ENCODE results near the gene ZNF514.
A peak's percentile ranks its signal among the peaks of the same experiment; 100 is the strongest.

ZNF514 gene

DNA sequence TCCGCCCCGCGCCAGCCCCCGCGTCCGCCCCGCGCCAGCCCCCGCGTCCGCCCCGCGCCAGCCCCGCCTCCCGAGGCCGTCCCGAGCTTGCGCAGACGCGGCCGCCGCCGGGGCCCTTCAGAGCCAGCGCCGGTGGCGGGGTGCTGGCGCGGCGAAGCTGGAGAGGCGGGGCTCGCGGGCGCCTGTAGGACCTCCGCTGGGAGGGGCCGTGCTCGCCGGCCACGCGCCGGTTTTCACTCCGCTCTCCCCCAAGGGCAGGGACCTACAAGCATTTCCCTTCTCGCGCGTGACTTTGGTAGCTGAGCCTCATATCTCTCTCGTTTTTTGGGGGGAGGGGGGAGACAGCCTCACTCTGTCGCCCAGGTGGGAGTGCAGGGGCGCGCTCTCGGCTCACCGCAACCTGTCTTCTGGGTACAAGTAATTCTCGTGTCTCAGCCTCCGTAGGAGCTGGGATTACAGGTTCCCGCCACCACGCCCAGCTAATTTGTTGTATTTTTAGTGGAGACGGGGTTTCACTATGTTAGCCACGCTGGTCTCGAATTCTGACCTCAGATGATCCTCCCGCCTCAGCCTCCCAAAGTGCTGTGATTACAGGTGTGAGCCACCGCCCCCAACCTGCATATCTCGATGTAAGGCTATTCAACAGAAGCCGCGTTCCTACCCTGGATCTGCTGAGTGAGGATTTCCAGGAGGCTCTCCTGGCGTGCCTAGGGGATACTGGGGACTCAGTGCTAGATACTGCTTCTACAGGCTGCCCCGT, at the start of gene ZNF514:
Gene ZNF514 (minus strand): TSS at position 159 of the 760 bp plus-strand sequence. CDS start 6,595 bp downstream, outside the sequence.
- Histone ChIP-seq H3K9ac (peak within 1 kb of the TSS; percentile 32; the same call in 1 of the 2 replicates), H3K4me2 (peak within 1 kb of the TSS; percentile 57; the same call in 1 of the 2 replicates), H3K36me3 (ENCODE audit: insufficient read depth) (no peaks in the 10 kb centered on the region), H3K27ac (no peak within 1 kb of the TSS), H3K4me1 (ENCODE audit: low read depth, poor library complexity, severe bottlenecking) (peaks cover 5% of the 10 kb centered on the region), H4K20me1 (ENCODE audit: insufficient read depth) (no peaks in the 10 kb centered on the region), H3K4me3 (IDR thresholded peaks at IDR 0.05; ENCODE audit: insufficient read depth, low read depth, low read length) (no peak within 1 kb of the TSS), H2AFZ (ENCODE audit: low read depth) (peak within 1 kb of the TSS; percentile 81), H3K79me2 (ENCODE audit: insufficient read depth, low read depth) (no peaks in the 10 kb centered on the region), H3K27me3 (ENCODE audit: insufficient read depth, low read depth) (no peaks in the 10 kb centered on the region)
- TF ChIP-seq, protein P1, sequence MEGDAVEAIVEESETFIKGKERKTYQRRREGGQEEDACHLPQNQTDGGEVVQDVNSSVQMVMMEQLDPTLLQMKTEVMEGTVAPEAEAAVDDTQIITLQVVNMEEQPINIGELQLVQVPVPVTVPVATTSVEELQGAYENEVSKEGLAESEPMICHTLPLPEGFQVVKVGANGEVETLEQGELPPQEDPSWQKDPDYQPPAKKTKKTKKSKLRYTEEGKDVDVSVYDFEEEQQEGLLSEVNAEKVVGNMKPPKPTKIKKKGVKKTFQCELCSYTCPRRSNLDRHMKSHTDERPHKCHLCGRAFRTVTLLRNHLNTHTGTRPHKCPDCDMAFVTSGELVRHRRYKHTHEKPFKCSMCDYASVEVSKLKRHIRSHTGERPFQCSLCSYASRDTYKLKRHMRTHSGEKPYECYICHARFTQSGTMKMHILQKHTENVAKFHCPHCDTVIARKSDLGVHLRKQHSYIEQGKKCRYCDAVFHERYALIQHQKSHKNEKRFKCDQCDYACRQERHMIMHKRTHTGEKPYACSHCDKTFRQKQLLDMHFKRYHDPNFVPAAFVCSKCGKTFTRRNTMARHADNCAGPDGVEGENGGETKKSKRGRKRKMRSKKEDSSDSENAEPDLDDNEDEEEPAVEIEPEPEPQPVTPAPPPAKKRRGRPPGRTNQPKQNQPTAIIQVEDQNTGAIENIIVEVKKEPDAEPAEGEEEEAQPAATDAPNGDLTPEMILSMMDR (conservative IDR thresholded peaks at IDR 0.05; ENCODE audit: low read depth, low read length): no peak

DNA sequence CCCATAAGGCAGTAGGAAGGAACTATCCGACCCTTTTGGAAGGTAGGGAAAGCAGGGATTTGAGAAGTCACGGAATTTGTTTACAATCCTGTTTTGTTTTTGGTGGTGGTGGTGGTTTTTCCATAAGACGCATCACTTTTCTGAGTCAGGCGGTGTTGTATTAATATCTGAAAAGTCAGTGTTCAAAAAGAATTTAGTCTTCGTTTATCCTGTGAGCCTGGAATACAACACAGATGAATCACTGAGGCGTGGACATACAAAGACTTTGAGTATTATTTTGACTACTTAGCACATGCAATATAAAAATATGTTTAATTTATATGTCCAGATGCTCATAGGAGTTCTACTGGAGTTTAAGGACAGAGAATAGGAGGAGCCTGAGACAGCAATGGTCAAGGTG, 48.5 kb upstream of the ZNF514 start:
- H3K36me3 ChIP-seq (ENCODE audit: insufficient read depth): no peaks in the 10 kb centered on the region
- H3K4me1 ChIP-seq (ENCODE audit: low read depth, poor library complexity, severe bottlenecking): no peaks in the 10 kb centered on the region
- TF ChIP-seq, protein P1 (conservative IDR thresholded peaks at IDR 0.05; ENCODE audit: low read depth, low read length): no peak
- no peak overlapping the region for H3K4me3 ChIP-seq (IDR thresholded peaks at IDR 0.05; ENCODE audit: insufficient read depth, low read depth, low read length)
- no peaks in the 10 kb centered on the region for H4K20me1 ChIP-seq (ENCODE audit: insufficient read depth)
- no peak overlapping the region for H3K4me2 ChIP-seq
- no peak overlapping the region for H3K9ac ChIP-seq
- no peaks in the 10 kb centered on the region for H3K79me2 ChIP-seq (ENCODE audit: insufficient read depth, low read depth)
- H3K27ac ChIP-seq: no peak overlapping the region
- H3K27me3 ChIP-seq (ENCODE audit: insufficient read depth, low read depth): no peaks in the 10 kb centered on the region
- peak overlapping the region; percentile 75; the same call in 1 of the 2 replicates for H2AFZ ChIP-seq (ENCODE audit: low read depth)

DNA sequence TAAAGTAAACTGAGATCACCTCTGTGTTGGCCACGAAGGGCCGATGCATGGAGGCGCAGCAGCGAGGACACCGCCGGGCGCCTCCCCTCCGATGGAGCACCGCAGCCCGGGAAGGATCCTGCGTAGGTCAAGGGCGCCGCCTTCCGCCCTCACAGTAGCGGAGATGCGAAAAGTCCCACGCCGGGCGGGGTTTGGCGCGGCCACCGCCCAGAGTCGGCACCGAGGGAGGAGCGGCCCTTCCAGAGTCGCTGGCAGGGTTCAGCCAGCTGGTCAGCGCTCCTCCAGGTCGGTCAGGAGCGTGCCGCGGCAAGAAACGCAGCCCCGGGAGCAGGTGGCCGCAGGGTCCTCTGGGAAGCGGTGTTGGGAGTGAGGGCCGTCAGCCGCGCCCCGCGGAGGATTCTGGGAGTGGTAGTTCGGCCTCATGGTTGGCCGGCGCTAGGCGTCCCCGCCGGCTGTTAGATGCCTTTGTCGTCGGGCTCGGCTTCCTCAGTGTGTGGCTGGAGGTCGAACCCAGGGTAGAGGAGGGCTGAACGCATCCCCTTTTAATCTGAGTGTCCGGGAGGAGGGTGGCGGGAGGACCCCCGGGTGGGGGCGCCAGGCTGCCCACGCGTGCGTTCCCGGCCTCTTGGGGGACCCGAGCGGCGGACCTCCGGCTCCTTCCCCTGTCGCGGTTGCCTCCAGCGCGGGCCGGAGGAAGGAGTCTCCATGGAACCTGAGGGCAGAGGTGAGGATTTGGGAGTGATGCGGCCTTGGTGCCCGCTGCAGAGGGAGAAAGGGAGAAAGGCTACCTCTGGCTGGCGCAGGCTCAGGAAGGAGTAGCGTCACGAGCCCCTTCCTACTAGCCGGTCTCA, 47.7 kb upstream of the ZNF514 start, which contains the start of gene ZNF892:
Gene ZNF892 (plus strand): TSS at position 411 of the 851 bp plus-strand sequence. CDS start 295 bp downstream, at position 706.
- Histone ChIP-seq H3K9ac (peak within 1 kb of the TSS; percentile 31; the same call in 1 of the 2 replicates), H3K4me3 (IDR thresholded peaks at IDR 0.05; ENCODE audit: insufficient read depth, low read depth, low read length) (peak within 1 kb of the TSS; percentile 78), H3K4me2 (peak within 1 kb of the TSS; percentile 54), H3K4me1 (ENCODE audit: low read depth, poor library complexity, severe bottlenecking) (no peaks in the 10 kb centered on the region), H4K20me1 (ENCODE audit: insufficient read depth) (no peaks in the 10 kb centered on the region), H3K36me3 (ENCODE audit: insufficient read depth) (no peaks in the 10 kb centered on the region), H3K27me3 (ENCODE audit: insufficient read depth, low read depth) (no peaks in the 10 kb centered on the region), H3K79me2 (ENCODE audit: insufficient read depth, low read depth) (no peaks in the 10 kb centered on the region), H2AFZ (ENCODE audit: low read depth) (peak within 1 kb of the TSS; percentile 75), H3K27ac (no peak within 1 kb of the TSS)
- TF ChIP-seq, protein P1 (conservative IDR thresholded peaks at IDR 0.05; ENCODE audit: low read depth, low read length): 0 out of 2 replicates have a peak, but pooled peaks have one; percentile 18

DNA sequence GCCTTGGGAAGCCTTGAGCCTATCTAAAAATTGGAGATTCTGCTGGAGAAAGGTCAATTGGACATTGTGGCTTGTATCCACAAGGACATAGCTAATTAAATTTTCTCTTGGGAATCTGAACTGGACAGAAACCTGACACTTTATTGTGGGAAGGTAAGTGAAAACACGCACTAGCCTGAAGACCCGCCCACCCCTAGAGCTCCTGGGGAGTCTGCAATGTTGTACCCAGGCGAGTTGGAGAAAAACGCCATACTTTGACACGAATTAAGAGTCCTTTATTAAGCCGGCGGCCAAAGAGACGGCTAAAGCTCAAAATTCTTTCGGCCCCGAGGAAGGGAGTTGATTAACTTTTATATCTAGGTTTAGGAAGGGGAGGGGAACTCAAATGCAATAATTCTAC, 46.4 kb upstream of the ZNF514 start:
- Histone ChIP-seq H3K9ac (no peak overlapping the region), H4K20me1 (ENCODE audit: insufficient read depth) (no peaks in the 10 kb centered on the region), H3K27ac (no peak overlapping the region), H3K36me3 (ENCODE audit: insufficient read depth) (no peaks in the 10 kb centered on the region), H3K27me3 (ENCODE audit: insufficient read depth, low read depth) (no peaks in the 10 kb centered on the region), H3K4me3 (IDR thresholded peaks at IDR 0.05; ENCODE audit: insufficient read depth, low read depth, low read length) (no peak overlapping the region), H3K4me1 (ENCODE audit: low read depth, poor library complexity, severe bottlenecking) (no peaks in the 10 kb centered on the region), H3K79me2 (ENCODE audit: insufficient read depth, low read depth) (no peaks in the 10 kb centered on the region), H2AFZ (ENCODE audit: low read depth) (peak overlapping the region; percentile 75; the same call in 1 of the 2 replicates), H3K4me2 (peak overlapping the region; percentile 54; the same call in 1 of the 2 replicates)
- TF ChIP-seq, protein P1 (conservative IDR thresholded peaks at IDR 0.05; ENCODE audit: low read depth, low read length): no peak

Data from KMS-11 (cell line).